Measurements from ENCODE around the gene VTI1A. TPM values are rescaled to one million over a fixed set of nuclear protein-coding genes. Genes with fewer than 3 reads are reported as not detected.
"Not testable (repeated sequence)": the region's sequence is repeated elsewhere in the genome, so short reads cannot be mapped to it uniquely, and the experiment has no call there.

The VTI1A gene
- total and polyA plus RNA-seq, 9 donors: 7.8 to 48.2 (median 20.0) TPM

DNA sequence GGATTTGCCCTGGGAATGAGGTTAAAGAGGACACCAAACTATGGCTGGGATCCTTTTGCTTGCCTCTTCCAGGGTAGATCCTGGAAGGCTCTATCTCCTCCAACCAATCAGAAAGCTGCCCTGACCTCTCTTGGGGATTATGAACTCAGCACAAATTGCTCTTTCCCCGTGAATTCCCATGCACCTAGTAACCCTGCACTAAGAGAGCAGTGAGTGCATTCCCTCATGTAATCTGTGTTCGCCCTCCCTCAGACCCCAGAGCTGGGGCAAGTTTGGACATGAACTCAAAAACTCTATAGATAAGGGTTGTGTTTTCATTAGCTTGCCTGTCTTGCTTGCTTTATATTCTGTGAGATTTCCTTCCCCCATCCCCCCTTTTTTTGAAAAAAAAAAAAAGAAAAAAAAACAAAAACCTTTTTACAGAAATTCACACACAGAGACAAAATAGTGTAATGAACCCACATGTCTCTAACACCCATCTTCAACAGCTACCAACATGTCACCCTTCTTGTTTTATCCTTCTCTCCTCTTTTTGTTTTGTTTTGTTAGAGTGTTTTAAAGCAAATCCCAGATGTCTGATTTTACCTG is 277.5 kb downstream of the VTI1A start:
- no peak overlapping the region for H3K27ac ChIP-seq

DNA sequence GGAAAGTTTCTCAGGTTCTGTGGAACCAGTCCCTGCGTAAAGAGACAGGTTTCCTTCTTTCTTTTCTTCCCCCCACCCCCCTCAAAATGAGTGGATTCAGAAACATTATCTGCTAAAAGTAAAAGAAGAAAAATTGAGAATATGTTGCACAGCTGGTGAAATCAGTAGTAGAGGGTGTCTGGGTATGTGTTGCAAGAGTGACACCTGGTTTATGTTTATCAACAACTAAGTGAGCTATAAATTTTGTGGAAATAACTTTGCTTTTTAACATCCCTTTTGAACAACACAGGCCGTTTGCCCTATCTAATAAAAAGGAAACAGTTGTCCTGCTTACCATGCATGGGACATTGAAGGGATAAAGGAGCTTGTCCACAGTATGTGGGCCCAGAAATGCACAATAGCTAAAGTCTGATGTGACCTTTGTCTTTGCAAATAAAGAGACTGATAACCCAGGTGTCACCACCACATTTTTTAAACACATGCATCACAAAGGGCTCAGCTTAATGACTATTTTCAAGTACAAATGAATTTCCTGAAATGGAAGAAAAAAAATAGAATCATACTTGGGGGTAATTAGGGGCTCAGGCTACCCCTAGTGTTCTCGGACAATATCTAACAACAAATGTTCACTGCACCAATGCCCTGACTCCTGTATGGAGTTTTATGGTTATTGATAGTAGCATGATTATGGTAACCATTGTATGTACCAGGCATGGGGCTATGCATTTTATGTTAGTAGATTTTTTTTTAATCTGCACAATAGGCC is 281.3 kb downstream of the VTI1A start:
- WGBS, 3 donors: 69 to 75% (median 70%) methylated on average over 3 of the region's 3 CpGs
- TF ChIP-seq, protein P1, sequence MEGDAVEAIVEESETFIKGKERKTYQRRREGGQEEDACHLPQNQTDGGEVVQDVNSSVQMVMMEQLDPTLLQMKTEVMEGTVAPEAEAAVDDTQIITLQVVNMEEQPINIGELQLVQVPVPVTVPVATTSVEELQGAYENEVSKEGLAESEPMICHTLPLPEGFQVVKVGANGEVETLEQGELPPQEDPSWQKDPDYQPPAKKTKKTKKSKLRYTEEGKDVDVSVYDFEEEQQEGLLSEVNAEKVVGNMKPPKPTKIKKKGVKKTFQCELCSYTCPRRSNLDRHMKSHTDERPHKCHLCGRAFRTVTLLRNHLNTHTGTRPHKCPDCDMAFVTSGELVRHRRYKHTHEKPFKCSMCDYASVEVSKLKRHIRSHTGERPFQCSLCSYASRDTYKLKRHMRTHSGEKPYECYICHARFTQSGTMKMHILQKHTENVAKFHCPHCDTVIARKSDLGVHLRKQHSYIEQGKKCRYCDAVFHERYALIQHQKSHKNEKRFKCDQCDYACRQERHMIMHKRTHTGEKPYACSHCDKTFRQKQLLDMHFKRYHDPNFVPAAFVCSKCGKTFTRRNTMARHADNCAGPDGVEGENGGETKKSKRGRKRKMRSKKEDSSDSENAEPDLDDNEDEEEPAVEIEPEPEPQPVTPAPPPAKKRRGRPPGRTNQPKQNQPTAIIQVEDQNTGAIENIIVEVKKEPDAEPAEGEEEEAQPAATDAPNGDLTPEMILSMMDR (IDR thresholded peaks at IDR 0.05): no peak
- TF ChIP-seq POLR2A (IDR thresholded peaks at IDR 0.05) (no peak), EP300 (IDR thresholded peaks at IDR 0.05) (no peak)
- Histone ChIP-seq H3K36me3 (no peaks in the 10 kb centered on the region), H3K4me3 (no peak overlapping the region), H3K4me1 (ENCODE audit: insufficient read depth) (peaks cover 6% of the 10 kb centered on the region), H3K27me3 (no peaks in the 10 kb centered on the region), H3K9me3 (no peaks in the 10 kb centered on the region), H3K27ac (no peak overlapping the region)
- intact Hi-C loops (cut with DNase I): loop anchor here in 2 of 4 donors (10.0 kb wide), 2 partner anchors 396 to 656 kb away; no protein-coding TSS in a partner anchor
- DNase-seq: no peak

More for the DNA sequence above, 277.5 kb downstream of the VTI1A start:
- Histone ChIP-seq H3K27me3 (no peaks in the 10 kb centered on the region), H3K4me1 (ENCODE audit: insufficient read depth) (peaks cover 4% of the 10 kb centered on the region), H3K36me3 (no peaks in the 10 kb centered on the region), H3K4me3 (no peak overlapping the region), H3K9me3 (no peaks in the 10 kb centered on the region)
- WGBS, 3 donors: 39 to 58% (median 56%) methylated on average over 2 of the region's 2 CpGs
- intact Hi-C loops (cut with DNase I): loop anchor here in 2 of 4 donors (10.0 kb wide), 2 partner anchors 400 to 660 kb away; no protein-coding TSS in a partner anchor
- TF ChIP-seq, protein P1 (IDR thresholded peaks at IDR 0.05): no peak
- TF ChIP-seq POLR2A (IDR thresholded peaks at IDR 0.05): no peak
- TF ChIP-seq EP300 (IDR thresholded peaks at IDR 0.05): no peak
- no peak for DNase-seq

DNA sequence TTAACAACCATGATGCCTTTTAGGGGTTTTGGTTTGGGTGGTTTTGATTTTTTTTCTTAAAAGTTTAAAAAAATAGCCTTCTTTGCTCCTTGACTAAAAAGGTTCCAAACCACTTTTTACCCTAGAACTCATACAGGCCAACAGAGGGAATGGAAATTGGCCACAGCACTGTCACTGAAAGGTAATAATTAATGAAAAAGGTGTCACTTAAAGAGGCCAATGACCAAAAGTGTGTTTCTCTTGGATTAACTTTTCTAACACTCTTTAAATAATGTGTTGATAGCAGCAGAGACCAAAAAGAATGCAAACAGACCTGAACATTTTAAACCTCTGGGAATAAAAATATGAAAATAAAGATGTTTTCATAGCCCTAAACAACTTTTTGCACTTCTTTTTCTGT is 282.0 kb downstream of the VTI1A start:
- Histone ChIP-seq H3K27ac (peak overlapping the region in 1 of 2 donors; percentile 36), H3K4me3 (no peak overlapping the region), H3K4me1 (ENCODE audit: insufficient read depth) (peaks cover 6% of the 10 kb centered on the region), H3K36me3 (no peaks in the 10 kb centered on the region), H3K9me3 (no peaks in the 10 kb centered on the region), H3K27me3 (no peaks in the 10 kb centered on the region)
- intact Hi-C loops (cut with DNase I): loop anchor here in 2 of 4 donors (10.0 kb wide), 2 partner anchors 396 to 656 kb away; no protein-coding TSS in a partner anchor
- TF ChIP-seq, protein P1 (IDR thresholded peaks at IDR 0.05): no peak
- TF ChIP-seq POLR2A (IDR thresholded peaks at IDR 0.05) (no peak), EP300 (IDR thresholded peaks at IDR 0.05) (no peak)
- DNase-seq: no peak

DNA sequence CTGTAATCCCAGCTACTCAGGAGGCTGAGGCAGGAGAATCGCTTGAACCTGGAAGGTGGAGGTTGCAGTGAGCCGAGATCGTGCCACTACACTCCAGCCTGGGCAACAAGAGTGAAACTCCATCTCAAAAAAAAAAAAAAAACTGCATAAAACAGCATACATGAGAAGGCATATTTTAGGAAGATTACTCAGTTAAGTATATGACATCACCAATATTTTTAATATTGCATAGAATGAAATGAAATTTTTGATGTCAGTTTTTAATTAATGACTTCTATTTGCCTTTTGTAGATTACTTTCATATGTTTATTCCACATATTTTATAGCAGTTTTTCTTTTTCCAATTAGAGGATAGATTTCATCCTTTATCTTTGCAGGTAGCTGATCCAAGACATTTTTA is 284.4 kb downstream of the VTI1A start:
- H3K27ac ChIP-seq; DNase-seq; H3K4me1 ChIP-seq (ENCODE audit: insufficient read depth); H3K36me3 ChIP-seq; intact Hi-C loops (cut with DNase I); H3K27me3 ChIP-seq; H3K9me3 ChIP-seq; H3K4me3 ChIP-seq: not testable (repeated sequence)
- 96 to 100% (median 99%) methylated on average over 3 of the region's 3 CpGs for WGBS, 3 donors

All from ovary (tissue), 9 donors.